ENCODE measurements around the gene DDX24.

DNA sequence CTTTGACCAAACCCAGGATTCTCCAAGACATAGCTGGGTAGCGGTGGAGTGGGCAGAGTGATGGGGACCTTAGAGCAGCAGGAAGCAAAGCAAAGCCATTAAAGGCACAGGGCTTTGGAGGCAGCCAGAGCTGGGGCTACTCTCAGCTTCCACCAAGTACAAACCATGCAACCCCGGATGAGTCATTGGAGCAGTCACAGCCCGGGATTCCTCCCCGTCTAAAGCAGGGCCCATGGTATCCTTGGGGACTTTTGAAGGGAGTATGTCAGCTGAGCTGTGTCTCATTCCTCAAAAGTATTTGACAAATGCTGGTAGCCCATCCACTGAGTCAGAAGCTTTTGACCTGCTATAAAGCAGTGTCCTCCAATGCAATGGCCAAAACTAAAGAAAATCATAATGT, 19.8 kb upstream of the DDX24 start:
- TF ChIP-seq POLR2A (IDR thresholded peaks at IDR 0.05; ENCODE audit: control extremely low read depth in 1 of 2, low read depth in 2 of 2, low read length in 2 of 2) = no peak
- TF ChIP-seq CREB1 (IDR thresholded peaks at IDR 0.05) = no peak
- TF ChIP-seq, protein P1, sequence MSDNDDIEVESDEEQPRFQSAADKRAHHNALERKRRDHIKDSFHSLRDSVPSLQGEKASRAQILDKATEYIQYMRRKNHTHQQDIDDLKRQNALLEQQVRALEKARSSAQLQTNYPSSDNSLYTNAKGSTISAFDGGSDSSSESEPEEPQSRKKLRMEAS (IDR thresholded peaks at IDR 0.05) = no peak
- TF ChIP-seq, protein P2, sequence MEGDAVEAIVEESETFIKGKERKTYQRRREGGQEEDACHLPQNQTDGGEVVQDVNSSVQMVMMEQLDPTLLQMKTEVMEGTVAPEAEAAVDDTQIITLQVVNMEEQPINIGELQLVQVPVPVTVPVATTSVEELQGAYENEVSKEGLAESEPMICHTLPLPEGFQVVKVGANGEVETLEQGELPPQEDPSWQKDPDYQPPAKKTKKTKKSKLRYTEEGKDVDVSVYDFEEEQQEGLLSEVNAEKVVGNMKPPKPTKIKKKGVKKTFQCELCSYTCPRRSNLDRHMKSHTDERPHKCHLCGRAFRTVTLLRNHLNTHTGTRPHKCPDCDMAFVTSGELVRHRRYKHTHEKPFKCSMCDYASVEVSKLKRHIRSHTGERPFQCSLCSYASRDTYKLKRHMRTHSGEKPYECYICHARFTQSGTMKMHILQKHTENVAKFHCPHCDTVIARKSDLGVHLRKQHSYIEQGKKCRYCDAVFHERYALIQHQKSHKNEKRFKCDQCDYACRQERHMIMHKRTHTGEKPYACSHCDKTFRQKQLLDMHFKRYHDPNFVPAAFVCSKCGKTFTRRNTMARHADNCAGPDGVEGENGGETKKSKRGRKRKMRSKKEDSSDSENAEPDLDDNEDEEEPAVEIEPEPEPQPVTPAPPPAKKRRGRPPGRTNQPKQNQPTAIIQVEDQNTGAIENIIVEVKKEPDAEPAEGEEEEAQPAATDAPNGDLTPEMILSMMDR (IDR thresholded peaks at IDR 0.05; ENCODE audit: control extremely low read depth in 1 of 3, insufficient read depth in 1 of 3, low read depth in 1 of 3, low read length in 3 of 3) = no peak
- TF ChIP-seq CHD1 (IDR thresholded peaks at IDR 0.05; ENCODE audit: low read depth, low read length) = no peak
- no peak for TF ChIP-seq CEBPB (IDR thresholded peaks at IDR 0.05; ENCODE audit: low read depth, low read length)
- TF ChIP-seq TAF1 (IDR thresholded peaks at IDR 0.05; ENCODE audit: low read depth, low read length) = no peak
